A549 (cell line): ENCODE results near the gene FCN1.

Experiments used
- CEBPB ChIP-seq, 2 experiments: fragments of >200 bp in 1 of 2; sonication (Bioruptor Twin) in 1 of 2; formaldehyde crosslinking in 1 of 2; IDR thresholded peaks; 2 replicates each; pipeline ENCODE4 v1.6.1; 2012 to 2016
- NFE2L2 ChIP-seq: fragments of 150-350 bp; conservative IDR thresholded peaks from 2 replicates; pipeline ENCODE4 v1.6.1; 2014; ENCODE audit warnings: low read length
- POLR2A ChIP-seq: IDR thresholded peaks from 2 replicates; pipeline ENCODE4 v1.6.1; 2012; ENCODE audit warnings: mild to moderate bottlenecking, low read length
- TF ChIP-seq, protein P1 (sequence below): fragments of >200 bp; sonication (Bioruptor Twin); formaldehyde crosslinking; IDR thresholded peaks from 3 replicates; pipeline ENCODE4 v1.5.1; 2016
- TF ChIP-seq, protein P2 (sequence below): IDR thresholded peaks from 2 replicates; pipeline ENCODE4 v1.6.1; 2012
- TF ChIP-seq, protein P3 (sequence below): fragments of 200-600 bp; sonication (generic); IDR thresholded peaks from 2 replicates; pipeline ENCODE4 v1.6.1; 2016; ENCODE audit warnings: antibody characterized with exemption, mild to moderate bottlenecking, moderate library complexity

DNA sequence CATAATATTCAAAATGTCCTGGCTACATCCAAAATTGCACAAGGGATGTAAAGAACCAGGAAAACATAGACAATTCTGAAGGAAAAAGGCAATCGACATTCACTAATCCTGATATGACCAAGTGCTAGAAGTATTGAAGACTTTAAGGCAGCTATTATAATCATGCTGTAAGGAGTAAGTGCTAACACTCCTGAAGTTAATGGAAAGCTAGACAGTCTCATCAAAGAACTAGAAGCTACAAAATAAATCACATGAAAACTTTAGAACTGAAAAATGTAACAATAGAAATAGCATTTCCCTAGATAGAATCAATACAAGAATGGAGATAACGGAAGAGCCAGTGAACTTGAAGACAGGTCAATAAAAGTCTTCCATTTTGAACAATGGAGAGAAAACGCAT, 18.5 kb downstream of the FCN1 start:
- TF ChIP-seq, protein P1, sequence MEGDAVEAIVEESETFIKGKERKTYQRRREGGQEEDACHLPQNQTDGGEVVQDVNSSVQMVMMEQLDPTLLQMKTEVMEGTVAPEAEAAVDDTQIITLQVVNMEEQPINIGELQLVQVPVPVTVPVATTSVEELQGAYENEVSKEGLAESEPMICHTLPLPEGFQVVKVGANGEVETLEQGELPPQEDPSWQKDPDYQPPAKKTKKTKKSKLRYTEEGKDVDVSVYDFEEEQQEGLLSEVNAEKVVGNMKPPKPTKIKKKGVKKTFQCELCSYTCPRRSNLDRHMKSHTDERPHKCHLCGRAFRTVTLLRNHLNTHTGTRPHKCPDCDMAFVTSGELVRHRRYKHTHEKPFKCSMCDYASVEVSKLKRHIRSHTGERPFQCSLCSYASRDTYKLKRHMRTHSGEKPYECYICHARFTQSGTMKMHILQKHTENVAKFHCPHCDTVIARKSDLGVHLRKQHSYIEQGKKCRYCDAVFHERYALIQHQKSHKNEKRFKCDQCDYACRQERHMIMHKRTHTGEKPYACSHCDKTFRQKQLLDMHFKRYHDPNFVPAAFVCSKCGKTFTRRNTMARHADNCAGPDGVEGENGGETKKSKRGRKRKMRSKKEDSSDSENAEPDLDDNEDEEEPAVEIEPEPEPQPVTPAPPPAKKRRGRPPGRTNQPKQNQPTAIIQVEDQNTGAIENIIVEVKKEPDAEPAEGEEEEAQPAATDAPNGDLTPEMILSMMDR, result no peak
- TF ChIP-seq POLR2A, result no peak
- TF ChIP-seq NFE2L2, result no peak
- TF ChIP-seq CEBPB (IDR thresholded peaks at IDR 0.05), result no peak
- TF ChIP-seq, protein P2, sequence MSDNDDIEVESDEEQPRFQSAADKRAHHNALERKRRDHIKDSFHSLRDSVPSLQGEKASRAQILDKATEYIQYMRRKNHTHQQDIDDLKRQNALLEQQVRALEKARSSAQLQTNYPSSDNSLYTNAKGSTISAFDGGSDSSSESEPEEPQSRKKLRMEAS, result no peak
- TF ChIP-seq, protein P3, sequence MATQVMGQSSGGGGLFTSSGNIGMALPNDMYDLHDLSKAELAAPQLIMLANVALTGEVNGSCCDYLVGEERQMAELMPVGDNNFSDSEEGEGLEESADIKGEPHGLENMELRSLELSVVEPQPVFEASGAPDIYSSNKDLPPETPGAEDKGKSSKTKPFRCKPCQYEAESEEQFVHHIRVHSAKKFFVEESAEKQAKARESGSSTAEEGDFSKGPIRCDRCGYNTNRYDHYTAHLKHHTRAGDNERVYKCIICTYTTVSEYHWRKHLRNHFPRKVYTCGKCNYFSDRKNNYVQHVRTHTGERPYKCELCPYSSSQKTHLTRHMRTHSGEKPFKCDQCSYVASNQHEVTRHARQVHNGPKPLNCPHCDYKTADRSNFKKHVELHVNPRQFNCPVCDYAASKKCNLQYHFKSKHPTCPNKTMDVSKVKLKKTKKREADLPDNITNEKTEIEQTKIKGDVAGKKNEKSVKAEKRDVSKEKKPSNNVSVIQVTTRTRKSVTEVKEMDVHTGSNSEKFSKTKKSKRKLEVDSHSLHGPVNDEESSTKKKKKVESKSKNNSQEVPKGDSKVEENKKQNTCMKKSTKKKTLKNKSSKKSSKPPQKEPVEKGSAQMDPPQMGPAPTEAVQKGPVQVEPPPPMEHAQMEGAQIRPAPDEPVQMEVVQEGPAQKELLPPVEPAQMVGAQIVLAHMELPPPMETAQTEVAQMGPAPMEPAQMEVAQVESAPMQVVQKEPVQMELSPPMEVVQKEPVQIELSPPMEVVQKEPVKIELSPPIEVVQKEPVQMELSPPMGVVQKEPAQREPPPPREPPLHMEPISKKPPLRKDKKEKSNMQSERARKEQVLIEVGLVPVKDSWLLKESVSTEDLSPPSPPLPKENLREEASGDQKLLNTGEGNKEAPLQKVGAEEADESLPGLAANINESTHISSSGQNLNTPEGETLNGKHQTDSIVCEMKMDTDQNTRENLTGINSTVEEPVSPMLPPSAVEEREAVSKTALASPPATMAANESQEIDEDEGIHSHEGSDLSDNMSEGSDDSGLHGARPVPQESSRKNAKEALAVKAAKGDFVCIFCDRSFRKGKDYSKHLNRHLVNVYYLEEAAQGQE, result no peak
